GM06990 (cell line): ENCODE data around the gene TSHZ1.
"Not testable (repeated sequence)": the region's sequence is repeated elsewhere in the genome, so short reads cannot be mapped to it uniquely, and the experiment has no call there.

Experiments
- DNase-seq: peaks from one replicate; pipeline ENCODE4 v3.0.0-alpha.2; 2011; ENCODE audit not compliant: insufficient read length; ENCODE audit errors: extremely low read depth
- H3K27me3 ChIP-seq: replicated peaks from 2 replicates; pipeline ENCODE4 v1.6.0; 2011; ENCODE audit warnings: low read length; ENCODE audit not compliant: control insufficient read depth, insufficient read depth
- H3K36me3 ChIP-seq: 2 replicates; pipeline ENCODE4 v1.5.1; 2011; ENCODE audit warnings: low read length; ENCODE audit not compliant: control insufficient read depth, insufficient read depth
- H3K4me3 ChIP-seq: replicated peaks from 2 replicates; pipeline ENCODE4 v1.5.1; 2011; ENCODE audit warnings: low read depth, mild to moderate bottlenecking, control low read depth, low read length
- TF ChIP-seq, protein P1 (sequence below): IDR thresholded peaks from 2 replicates; pipeline ENCODE4 v1.5.1; 2011; ENCODE audit warnings: low read length, control low read depth, mild to moderate bottlenecking, inconsistent platforms; ENCODE audit not compliant: insufficient read depth, poor library complexity, severe bottlenecking

Gene TSHZ1

DNA sequence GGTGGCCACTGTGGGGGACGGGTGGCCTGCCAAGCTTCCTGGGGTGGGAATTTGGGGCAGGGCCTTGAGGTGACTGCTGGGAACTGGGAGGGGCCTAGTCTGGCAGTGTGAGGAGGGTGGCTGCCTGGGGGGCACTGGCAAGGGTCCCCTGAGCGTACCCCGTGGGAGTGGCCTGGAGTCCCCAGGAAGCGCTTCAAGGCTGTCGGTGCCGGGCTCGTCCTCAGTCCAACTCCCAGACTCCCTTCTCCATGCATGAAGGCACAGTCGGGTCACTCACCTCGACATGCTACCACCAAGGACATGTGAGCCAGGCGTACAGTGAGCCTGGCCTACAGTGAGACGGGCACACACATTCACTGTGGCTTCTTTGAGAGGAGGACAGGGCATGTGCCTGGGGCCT, 111.6 kb downstream of the TSHZ1 start:
- Histone ChIP-seq H3K27me3 (no peaks in the 10 kb centered on the region), H3K4me3 (no peak overlapping the region), H3K36me3 (no peaks in the 10 kb centered on the region)
- TF ChIP-seq, protein P1, sequence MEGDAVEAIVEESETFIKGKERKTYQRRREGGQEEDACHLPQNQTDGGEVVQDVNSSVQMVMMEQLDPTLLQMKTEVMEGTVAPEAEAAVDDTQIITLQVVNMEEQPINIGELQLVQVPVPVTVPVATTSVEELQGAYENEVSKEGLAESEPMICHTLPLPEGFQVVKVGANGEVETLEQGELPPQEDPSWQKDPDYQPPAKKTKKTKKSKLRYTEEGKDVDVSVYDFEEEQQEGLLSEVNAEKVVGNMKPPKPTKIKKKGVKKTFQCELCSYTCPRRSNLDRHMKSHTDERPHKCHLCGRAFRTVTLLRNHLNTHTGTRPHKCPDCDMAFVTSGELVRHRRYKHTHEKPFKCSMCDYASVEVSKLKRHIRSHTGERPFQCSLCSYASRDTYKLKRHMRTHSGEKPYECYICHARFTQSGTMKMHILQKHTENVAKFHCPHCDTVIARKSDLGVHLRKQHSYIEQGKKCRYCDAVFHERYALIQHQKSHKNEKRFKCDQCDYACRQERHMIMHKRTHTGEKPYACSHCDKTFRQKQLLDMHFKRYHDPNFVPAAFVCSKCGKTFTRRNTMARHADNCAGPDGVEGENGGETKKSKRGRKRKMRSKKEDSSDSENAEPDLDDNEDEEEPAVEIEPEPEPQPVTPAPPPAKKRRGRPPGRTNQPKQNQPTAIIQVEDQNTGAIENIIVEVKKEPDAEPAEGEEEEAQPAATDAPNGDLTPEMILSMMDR, result no peak
- DNase-seq, result no peak

DNA sequence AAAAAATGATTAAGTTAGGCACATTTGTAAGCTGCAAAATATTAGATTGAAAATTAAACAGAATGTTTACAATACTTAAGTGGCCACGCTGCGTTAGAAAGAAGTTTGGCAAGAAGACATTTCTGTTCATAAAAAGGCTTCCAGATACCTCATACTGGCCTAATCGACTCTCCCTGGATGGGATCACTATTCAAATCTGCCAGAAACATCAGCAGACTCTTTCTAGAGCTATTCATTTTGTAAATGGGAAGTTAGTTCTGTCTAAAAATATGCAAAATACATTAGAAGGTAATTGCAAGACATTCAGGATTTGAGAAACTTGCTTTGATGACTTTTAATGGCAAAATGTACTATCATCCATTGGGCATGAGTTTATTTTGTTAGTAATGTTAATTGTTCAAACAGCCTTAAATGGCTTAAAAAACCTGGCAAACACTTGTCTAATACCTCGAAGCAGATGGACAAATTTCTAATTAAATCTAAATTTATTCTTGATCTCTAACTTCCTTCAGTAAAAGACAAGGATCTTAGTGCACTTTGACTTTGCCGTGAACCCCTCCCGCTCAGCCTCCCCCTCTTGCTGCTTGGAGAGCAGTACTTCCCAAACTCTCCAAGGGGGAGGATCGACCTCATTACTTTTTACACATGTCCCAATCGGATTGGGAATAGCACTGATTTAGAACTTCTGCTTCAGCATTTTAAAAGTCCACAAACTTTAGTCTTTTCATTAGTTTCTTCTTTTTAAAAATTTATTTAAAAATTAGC, 113.4 kb downstream of the TSHZ1 start:
- no peak overlapping the region for H3K4me3 ChIP-seq
- no peaks in the 10 kb centered on the region for H3K36me3 ChIP-seq
- H3K27me3 ChIP-seq, result no peaks in the 10 kb centered on the region
- TF ChIP-seq, protein P1, result no peak
- DNase-seq, result no peak

DNA sequence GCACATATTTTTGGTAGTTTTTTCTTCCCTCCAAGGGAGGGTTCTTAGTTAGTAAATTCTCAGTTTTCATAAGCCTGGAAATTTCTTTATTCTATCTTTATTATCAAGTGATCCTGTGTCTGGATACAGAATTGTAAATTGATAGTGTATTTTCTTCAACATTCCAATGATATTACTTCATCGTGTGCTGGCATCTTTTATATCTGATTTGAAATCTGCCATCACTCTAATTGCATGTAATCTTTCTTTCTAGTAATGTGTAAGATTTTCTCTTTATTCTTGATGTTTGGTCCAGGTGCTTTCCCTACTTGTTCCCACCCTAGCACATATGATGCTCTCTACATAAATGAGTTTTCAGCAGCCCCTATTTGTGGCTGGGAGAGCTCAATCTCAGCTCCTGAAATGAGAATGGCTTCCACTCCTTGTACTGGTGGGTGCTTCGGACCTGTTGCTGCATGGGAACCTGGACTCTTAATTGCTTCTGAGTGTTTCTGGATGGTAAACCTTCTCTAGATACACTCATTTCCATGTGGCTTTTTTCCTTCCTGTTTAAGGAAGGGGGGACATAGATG, 114.2 kb downstream of the TSHZ1 start:
- H3K4me3 ChIP-seq, result no peak overlapping the region
- no peak for DNase-seq
- no peaks in the 10 kb centered on the region for H3K36me3 ChIP-seq
- no peaks in the 10 kb centered on the region for H3K27me3 ChIP-seq
- TF ChIP-seq, protein P1, result no peak

GRCh38 chr18:75329753-75330152, 119.2 kb downstream of the TSHZ1 start:
- not testable (repeated sequence) for DNase-seq, H3K4me3 ChIP-seq, H3K27me3 ChIP-seq, H3K36me3 ChIP-seq

DNA sequence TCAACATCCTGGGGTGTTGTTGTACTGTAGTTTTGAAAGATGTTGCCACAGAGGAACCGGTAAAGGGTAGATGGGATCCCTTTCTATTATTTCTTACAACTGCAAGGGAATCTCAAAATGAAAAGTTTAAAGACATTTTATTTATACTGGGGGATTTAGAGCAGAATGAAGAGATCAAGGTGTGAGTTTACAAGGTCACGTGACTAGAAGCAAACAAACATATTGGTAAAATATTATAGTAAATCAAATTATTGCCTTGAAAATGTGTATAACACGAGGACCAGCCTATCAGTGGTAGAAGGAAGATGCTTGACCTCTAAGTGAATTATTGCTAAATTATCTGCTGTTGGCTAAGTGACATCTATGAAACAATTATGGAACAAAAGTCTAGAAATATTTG, 119.7 kb downstream of the TSHZ1 start:
- H3K27me3 ChIP-seq, result no peaks in the 10 kb centered on the region
- TF ChIP-seq, protein P1, result no peak

DNA sequence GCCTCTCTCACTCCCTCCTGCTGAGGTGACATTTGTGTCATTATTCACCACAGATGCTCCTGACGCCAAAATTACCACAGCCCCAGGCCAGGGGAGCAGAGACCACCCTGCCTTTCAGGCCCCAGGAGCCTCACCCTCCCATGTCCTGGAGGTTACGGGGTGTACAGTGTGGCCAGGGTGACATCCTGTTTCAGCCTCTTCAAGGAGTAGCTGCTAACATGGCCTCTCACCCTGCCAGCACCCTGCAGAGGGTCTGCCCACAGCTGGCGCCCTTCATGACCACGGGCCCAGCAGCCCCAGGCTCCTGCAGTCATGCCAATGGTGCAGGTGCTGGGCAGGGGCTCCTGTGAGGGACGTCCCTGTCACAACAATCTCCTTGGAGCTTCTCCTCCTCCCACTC, 124.3 kb downstream of the TSHZ1 start:
- Histone ChIP-seq H3K27me3 (no peaks in the 10 kb centered on the region), H3K36me3 (no peaks in the 10 kb centered on the region), H3K4me3 (no peak overlapping the region)
- no peak for DNase-seq
- TF ChIP-seq, protein P1, result no peak

More for the DNA sequence above, 119.7 kb downstream of the TSHZ1 start:
- no peaks in the 10 kb centered on the region for H3K36me3 ChIP-seq
- DNase-seq, result no peak
- H3K4me3 ChIP-seq, result no peak overlapping the region
